Prostate gland (tissue), 2 donors: ENCODE results near the gene RNH1.
A peak's percentile ranks its signal among the peaks of the same experiment; 100 is the strongest.

ENCODE experiments used
- POLR2A ChIP-seq: fragments of 450-650 bp; IDR thresholded peaks from one replicate; pipeline ENCODE4 v1.6.1; 2016; ENCODE audit warnings: antibody characterized with exemption, mild to moderate bottlenecking
- TF ChIP-seq, protein P1 (sequence below), 4 experiments: fragments of 200-600 bp in 2 of 4; fragments of 450-650 bp in 2 of 4; sonication (generic) in 2 of 4; IDR thresholded peaks; 1 replicate in 3 of 4; 2 replicates in 1 of 4; pipeline ENCODE4 v1.5.1; 2016 to 2019; ENCODE audit warnings: antibody characterized with exemption in 4 of 4, mild to moderate bottlenecking in 2 of 4, moderate library complexity in 2 of 4

DNA sequence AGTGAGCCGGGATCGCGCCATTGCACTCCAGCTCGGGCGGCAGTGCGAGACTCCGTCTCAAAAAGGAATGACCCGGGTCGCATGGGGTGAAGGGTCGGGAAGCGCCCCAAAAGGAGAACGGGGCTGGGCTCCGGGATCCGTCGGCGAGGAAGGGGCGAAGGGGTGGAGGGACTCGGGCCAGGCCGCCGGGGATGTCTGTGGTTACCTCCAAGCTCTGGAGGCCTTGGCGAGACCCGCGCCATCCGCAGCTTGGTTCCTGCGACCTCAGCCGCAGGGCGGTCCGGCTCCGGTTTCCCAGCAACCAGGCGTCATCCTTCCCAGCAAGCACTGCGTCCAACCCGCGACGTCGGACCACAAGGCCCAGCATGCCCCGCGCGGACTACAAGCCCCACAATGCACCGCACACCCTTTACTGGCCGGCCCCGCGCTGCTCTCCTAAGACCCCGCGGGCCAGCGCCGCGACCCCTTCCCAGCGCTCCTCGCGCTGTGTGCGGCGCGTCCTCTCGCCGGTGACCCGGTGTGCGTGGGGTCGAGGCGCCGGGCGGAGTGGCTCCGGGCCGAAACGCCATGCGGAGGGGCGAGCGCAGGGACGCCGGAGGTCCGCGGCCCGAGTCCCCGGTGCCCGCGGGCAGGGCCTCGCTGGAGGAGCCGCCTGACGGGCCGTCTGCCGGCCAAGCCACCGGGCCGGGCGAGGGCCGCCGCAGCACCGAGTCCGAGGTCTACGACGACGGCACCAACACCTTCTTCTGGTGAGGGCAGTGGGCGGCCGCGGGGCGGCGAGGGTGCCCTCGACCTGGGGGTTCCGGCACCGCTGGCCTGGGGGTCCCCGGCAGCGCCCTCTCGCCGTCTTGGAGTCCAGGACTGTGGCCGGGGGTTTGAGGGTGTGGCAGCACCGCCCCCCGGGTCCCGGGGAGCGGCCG lies 56.9 kb downstream of the RNH1 start, which contains the start of gene PTDSS2:
- TF ChIP-seq POLR2A, result peak; percentile 85
- TF ChIP-seq, protein P1, sequence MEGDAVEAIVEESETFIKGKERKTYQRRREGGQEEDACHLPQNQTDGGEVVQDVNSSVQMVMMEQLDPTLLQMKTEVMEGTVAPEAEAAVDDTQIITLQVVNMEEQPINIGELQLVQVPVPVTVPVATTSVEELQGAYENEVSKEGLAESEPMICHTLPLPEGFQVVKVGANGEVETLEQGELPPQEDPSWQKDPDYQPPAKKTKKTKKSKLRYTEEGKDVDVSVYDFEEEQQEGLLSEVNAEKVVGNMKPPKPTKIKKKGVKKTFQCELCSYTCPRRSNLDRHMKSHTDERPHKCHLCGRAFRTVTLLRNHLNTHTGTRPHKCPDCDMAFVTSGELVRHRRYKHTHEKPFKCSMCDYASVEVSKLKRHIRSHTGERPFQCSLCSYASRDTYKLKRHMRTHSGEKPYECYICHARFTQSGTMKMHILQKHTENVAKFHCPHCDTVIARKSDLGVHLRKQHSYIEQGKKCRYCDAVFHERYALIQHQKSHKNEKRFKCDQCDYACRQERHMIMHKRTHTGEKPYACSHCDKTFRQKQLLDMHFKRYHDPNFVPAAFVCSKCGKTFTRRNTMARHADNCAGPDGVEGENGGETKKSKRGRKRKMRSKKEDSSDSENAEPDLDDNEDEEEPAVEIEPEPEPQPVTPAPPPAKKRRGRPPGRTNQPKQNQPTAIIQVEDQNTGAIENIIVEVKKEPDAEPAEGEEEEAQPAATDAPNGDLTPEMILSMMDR (IDR thresholded peaks at IDR 0.05), result peak in 2 of 4 experiments; percentile 14 to 34
